ENCODE results near the gene SLFN13.
"Not testable (repeated sequence)": the region's sequence is repeated elsewhere in the genome, so short reads cannot be mapped to it uniquely, and the experiment has no call there.

The SLFN13 gene, protein sequence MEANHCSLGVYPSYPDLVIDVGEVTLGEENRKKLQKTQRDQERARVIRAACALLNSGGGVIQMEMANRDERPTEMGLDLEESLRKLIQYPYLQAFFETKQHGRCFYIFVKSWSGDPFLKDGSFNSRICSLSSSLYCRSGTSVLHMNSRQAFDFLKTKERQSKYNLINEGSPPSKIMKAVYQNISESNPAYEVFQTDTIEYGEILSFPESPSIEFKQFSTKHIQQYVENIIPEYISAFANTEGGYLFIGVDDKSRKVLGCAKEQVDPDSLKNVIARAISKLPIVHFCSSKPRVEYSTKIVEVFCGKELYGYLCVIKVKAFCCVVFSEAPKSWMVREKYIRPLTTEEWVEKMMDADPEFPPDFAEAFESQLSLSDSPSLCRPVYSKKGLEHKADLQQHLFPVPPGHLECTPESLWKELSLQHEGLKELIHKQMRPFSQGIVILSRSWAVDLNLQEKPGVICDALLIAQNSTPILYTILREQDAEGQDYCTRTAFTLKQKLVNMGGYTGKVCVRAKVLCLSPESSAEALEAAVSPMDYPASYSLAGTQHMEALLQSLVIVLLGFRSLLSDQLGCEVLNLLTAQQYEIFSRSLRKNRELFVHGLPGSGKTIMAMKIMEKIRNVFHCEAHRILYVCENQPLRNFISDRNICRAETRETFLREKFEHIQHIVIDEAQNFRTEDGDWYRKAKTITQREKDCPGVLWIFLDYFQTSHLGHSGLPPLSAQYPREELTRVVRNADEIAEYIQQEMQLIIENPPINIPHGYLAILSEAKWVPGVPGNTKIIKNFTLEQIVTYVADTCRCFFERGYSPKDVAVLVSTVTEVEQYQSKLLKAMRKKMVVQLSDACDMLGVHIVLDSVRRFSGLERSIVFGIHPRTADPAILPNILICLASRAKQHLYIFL

DNA sequence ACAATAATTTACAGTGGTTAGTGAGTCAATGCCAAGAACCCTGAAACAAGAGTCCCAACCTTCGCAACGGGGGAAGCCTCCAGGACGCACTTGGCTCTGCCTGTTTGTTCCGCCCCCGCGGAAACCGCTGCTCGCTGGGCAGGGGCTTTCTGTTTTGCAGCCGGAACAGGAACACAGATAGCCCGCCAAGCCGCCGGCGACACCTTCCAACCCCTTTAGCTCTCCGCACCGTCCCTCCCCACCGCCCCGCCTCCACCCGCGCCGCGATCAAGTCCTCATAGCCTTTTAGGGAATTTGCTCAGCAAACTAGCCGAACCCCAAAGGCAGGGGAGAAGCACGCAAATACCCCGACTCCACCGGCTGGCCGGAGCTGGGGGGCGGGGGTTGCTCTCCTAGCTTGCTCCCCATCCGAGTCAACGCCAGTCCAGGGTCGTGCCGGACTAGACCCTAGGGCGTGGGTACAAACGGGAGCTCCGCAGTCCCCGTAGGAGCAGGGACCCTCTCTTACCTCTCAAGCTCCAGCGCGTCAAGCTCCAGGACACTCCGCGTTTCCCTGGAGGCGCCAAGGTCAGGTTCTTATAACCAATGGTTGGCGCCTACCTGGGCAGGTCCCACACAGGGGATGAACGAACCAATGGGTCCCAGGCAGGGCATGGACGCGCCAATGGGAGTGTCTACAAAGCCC is at the start of gene SLFN13:
Gene SLFN13 (minus strand): TSS at position 553 of the 685 bp plus-strand sequence. CDS start 3,086 bp downstream, outside the sequence.
- DNase-seq (ENCODE audit: low read depth in 2 of 2, low spot score in 1 of 2) = peak; percentile 67 to 68

DNA sequence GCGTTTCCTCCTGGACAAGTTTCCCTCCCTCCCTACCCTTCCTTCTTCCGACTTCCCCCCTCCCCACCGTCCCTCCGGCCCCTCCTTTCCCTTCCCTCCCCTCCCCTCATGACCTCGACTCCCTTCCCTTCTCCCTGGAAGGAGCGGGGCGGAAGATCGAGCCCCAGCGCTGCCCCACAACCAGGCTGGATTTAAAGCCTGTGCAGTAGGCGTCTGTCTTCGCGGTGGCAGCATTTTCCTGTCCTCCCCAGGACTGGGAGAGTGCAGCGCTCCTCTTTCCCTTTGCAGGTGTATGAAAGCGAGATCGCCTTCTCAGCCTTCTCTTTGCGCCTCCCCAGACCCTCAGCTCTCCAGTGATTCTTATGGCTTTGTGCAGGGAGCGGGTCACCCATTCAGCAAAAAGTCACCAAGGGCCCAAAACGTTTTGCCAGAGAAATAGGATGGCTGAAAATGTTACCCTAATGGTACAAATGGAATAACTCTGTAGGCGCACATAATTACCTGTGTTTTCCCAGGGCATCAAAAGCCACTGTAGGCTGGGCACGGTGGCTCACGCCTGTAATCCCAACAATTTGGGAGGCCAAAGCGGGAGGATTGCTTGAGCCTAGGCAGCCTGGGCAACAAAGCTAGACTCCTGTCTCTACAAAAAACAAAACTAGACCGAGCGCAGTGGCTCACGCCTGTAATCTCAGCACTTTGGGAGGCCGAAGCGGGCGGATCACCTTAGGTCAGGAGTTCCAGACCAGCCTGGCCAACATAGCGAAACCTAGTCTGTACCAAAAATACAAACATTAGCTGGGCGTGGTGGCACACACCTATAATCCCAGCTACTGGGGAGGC is 48.1 kb upstream of the SLFN13 start:
- DNase-seq (ENCODE audit: low read depth in 2 of 2, low spot score in 1 of 2) = no peak

DNA sequence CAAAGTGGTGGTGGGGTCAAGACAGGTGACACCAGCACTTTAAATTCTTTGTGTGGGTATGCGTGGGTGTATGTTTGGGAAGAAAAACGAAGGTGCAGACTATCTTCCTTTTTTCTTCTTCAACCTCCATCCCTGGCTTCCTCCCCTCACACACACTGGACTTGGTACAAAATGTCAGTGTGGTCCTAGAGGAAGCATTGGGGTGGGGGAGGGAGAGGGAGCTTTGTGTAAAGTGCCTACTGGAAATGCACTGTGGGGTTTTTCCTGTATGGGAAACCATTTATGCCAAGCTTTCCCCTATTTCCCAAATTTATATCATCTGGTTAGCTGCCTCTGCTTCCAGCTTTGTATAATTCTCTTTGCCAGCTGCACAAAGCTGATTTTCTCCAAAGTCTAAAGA is 44.5 kb upstream of the SLFN13 start:
- no peak for DNase-seq (ENCODE audit: low read depth in 2 of 2, low spot score in 1 of 2)

DNA sequence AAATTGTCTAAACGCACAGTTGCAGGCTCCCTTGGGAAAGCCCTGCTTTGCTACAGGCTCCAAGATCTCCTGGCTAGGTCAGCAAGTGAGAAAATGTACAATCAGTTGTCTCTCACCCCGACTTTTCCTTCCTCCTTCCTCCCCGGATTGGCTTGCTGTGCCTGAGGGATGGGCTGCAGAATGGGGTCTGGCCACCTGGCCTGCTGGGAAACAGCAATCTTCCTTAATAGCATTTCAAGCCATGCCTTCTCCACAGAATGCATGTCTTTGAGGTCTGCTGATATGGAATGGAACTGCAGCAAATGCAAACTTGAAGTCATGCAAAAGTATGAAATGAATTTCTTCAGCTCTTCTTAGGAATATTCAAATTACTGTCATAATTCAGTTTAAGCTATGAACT is 42.9 kb upstream of the SLFN13 start:
- DNase-seq (ENCODE audit: low read depth in 2 of 2, low spot score in 1 of 2) = no peak

DNA sequence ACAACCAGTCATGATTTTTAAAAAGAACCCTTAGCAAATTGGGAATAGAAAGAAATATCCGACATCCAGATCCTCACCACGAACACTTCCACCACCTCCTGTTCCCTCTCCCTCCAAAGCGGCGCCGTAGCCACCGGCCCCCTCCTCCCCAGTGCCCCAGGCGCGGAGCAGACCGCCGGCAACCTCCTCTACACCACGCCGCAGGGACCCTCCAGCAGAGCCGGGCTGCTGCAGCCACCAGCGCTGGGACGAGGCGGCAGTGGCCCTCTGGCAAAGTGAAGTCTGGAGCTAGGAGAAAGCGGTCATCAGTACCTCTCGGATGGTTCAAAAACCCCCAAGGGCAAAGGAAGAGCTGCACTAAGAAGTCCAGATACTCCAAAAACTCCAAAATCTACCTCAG is 41.4 kb upstream of the SLFN13 start:
- no peak for DNase-seq (ENCODE audit: low read depth in 2 of 2, low spot score in 1 of 2)

DNA sequence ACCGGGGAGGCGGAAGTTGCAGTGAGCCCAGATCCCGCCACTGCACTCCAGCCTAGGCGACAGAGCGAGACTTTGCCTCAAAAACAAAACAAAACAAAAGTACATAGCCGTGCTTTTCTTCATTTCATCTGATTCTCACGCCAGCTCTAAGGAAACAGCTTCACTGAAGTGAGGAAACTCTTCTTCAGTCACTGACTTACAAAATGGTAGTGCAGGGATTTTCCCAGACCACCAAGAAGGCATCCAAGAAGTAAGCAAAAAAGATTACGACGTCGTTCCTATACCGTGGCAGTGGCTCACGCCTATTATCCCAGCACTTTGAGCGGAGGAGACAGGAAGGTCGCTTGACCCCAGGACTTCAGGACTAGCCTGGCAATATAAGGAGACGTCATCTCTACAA is 40.4 kb upstream of the SLFN13 start:
- DNase-seq (ENCODE audit: low read depth in 2 of 2, low spot score in 1 of 2) = no peak

DNA sequence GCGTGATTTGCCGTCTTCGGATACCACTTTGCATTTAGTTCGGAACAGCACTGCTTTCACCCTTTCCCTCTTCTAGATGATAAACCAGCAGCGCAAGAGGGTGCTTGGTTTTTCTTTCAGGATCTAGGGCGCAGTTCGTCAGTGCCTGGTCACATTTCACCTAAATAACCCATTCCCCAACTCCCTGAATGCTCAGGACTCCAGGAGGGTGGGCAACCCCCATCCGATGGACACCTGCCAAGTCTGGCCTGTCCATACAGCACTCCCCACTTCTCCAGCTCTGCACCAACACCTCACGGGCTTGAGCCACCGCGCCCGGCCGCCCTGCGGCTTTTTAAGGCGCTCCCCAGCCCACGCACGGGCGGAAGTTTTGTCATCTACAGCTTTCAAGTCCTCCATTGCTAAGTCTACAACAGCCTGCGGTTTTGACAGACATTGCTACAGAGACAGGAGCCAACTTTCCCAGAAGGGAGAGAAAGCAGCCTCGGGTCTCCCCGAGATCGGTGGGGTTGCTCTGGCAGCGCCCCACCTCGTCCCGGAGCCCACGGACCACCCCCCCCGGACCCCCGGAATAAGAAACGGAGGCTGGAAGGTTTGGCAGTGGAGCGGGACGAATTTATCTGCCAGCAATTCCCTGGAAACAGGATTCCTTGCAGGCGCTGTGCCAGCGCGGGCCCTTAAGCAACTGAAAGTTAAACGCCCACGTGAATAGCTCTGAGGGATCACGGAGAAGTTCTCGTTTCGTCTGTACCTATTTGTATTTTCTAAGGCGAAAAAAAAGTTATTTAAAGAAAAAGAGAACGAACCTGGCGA is 38.6 kb upstream of the SLFN13 start:
- DNase-seq (ENCODE audit: low read depth in 2 of 2, low spot score in 1 of 2) = peak; percentile 42 to 43

DNA sequence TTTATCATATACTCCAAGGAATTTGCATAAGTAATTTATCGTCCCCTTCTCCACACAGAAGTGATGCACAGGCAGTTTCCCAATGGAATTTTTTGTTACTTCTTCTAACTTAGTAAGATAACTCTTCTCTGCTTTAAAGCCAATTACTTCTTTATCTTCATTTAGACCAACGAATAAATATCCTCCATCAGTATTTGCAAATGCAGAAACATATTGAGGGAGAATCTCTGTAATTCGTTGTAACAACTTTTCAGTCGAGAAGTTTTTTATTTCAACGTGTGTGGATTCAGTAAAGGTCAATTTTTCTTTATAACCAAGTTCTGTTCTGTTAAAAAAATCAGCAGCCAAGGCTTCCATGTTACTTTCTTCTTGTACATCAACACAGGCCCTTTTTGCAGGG is 30.7 kb upstream of the SLFN13 start:
- DNase-seq (ENCODE audit: low read depth in 2 of 2, low spot score in 1 of 2) = no peak

DNA sequence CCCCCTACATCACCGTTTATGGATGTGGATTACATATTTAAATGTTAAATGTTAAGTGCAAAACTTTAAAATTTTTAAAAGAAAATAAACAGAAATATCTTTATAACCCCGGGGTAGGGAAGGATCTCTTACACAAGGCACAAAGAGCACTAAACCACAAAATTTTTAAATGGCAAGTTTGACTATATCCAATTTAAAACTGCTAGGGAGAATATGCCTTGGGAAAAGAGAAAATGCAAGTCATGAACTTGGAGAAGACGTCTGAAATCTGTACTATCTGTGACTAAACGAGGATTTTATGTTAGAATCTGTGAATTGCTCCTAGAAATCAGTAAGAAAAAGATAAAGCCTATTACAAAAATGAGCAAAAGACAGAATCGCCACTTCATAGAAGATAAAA is 28.7 kb upstream of the SLFN13 start:
- no peak for DNase-seq (ENCODE audit: low read depth in 2 of 2, low spot score in 1 of 2)

DNA sequence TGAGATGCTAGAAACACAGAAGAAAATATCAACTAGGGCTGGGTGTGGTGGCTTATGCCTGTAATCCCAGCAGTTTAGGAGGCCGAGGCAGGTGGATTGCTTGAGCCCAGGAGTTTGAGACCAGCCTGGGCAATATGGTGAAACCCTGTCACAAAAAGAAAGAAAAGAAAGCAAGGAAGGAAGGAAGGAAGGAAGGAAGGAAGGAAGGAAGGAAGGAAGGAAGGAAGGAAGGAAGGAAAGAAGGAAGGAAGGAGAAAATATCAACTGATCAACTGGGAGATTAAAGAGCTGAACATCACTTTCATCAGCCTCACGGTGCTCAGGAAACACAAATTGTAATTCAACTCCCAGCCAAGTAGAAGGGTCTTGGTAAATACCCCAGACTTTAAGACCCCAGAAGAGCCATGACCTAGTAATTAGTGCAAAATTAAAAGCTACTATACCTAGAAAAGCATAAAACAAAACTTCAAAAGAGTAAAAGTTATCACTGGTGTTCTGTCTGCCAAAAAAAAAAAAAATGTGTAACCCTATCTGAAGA is 27.8 kb upstream of the SLFN13 start:
- no peak for DNase-seq (ENCODE audit: low read depth in 2 of 2, low spot score in 1 of 2)

DNA sequence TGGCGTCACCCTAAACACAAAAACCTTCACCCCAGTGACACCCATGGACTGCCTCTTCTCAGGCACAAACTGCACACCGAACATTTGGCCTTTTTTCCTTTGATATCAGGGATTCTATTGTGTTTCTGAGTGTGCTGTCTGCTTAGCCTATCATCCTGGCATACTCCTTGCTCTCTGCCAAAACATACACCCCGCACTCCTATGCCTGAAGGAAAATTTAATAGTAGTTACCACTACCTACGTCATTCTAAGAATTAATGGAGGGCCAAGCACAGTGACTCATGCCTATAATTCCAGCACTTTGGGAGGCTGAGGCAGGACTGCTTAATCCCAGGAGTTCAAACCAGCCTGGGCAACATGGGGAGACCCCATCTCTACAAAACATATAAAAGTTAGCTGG is 19.9 kb upstream of the SLFN13 start:
- no peak for DNase-seq (ENCODE audit: low read depth in 2 of 2, low spot score in 1 of 2)

DNA sequence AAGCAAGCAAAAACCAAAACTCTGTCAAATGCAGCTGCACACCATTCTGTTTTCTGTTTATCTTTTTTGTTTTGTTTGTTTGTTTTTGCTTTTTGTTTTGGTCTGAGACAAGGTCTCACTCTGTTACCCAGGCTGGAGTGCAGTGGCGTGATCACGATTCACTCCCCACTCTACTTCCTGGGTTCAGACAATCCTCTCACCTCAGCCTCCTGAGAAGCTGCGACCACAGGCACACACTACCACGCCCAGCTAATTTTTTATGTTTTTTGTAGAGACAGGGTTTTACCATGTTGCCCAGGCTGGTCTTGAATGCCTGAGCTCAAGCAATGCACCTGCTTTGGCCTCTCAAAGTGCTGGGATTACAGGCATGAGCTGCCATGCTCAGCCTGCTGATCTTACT is 19.3 kb upstream of the SLFN13 start:
- no peak for DNase-seq (ENCODE audit: low read depth in 2 of 2, low spot score in 1 of 2)

DNA sequence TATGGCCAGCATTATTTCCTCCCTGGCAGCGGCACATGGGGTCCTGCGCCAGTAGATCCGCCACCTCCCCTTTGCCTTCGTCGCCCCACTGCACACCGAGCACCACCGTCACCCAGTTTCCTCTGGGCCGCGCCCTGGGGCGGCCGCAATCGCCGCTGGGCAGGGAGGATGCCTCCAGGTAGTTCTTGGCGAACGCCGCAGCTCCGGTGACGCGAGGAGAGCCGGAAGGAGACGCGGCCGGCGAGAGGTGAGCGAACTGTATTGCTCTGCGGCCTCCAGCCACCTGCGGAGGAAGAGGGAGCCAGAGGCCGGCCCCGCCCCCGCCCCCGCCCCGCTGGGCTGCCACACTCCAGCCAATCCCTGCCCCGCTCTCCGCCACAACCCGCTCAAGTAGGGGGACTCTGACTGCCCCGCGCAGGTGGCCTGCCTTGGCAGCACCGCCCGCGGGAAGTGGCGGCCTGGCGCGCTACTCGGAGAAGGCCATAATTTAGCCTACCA is 11.8 kb upstream of the SLFN13 start:
- DNase-seq (ENCODE audit: low read depth in 2 of 2, low spot score in 1 of 2) = peak in 1 of 2 donors; percentile 10

DNA sequence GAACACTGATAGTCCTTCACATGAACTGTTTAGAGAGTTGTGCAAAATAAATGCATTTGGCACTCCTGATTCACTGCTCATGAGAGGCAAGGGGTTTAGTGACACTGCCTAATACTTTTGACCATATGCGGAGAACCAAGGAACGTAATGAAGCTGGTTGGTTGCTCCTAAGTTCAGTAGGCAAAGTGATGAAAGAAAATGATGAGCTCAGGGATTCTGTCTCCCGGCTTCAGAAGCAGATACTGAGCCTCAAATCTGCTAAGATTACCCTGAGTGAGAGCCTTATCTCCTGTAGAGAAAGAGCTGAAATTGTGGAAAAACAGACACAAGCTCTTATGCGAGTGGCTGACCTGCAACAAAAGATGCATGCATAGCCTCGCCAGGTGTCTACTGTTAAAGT is 5.5 kb upstream of the SLFN13 start:
- DNase-seq (ENCODE audit: low read depth in 2 of 2, low spot score in 1 of 2) = not testable (repeated sequence)

DNA sequence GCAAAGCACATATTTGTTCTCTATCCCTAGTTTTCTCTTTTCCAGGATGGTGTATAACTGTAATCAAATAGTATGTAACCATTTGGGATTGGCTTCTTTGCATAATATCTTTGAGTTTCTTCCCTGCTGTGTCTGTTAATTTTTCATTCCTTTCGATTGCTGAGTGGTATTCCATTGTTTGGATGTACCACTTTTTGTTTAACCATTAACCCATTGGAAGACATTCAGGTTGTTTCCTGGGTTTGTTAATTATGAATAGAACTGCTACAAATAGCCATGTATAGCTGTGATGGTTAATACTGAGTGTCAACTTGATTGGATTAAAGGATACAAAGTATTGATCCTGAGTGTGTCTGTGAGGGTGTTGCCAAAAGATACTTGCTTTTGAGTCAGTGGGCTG is 4.6 kb upstream of the SLFN13 start:
- no peak for DNase-seq (ENCODE audit: low read depth in 2 of 2, low spot score in 1 of 2)

DNA sequence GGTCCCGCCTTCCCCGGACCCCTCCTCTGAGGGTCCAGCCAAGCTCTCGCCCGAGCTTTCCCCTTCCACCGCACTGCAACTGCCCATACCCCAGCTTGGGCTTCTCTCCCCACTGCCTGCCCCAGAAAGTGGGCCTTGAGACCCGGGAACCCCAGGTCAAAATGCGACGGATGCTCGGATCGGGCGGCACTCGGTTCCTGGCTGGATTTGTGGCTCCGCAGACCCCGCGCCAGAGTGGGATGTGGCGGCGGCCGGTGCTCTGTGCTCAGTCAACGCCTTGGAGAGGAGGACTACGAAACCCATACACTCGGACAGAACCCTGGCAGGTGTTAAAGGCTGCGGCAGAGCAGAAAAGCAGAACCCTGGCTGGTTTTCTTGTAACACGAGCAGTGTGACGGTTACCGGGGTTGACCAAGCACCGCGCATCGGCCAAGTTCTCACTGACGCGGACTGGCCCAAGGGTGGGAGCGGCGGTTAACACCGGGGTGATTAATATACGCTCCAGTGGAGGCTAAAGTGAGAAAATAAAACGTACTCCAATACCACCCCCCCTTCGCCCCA is 885 bp upstream of the SLFN13 start:
- DNase-seq (ENCODE audit: low read depth in 2 of 2, low spot score in 1 of 2) = no peak

DNA sequence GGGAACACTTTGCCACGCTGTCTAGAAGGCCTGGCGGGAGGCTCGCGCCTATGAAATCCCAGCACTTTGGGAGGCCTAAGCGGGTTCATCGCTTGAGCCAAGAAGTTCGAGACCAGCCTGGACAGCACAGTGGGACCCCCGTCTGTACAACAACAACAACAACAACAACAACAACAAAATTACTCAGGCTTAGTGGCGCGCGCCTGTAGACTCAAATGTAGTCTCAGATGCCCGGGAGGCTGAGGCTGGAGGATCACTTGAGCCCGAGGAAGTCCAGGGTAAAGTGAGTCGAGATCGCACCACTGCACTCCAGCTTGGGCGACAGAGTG is 297 bp upstream of the SLFN13 start:
- no peak for DNase-seq (ENCODE audit: low read depth in 2 of 2, low spot score in 1 of 2)

DNA sequence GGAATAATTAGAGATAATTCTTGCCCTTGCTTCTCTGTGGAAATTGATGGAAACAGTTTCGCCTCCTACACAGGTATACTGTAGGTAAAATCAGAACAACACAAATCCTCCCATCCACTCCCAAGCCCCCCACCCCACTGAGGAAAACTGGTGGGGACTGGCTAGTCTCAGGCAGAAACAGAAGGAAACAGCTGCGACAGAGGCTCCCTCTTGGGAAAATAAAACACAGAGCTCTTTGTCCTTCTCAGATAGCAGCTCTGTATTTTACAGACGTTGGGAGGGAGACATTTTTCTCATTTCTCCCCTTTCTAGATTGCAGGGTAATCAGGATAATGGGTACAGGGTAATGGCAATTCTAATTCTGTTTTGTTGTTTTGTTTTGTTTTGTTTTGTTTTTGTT is 1.1 kb downstream of the SLFN13 start:
- DNase-seq (ENCODE audit: low read depth in 2 of 2, low spot score in 1 of 2) = no peak

DNA sequence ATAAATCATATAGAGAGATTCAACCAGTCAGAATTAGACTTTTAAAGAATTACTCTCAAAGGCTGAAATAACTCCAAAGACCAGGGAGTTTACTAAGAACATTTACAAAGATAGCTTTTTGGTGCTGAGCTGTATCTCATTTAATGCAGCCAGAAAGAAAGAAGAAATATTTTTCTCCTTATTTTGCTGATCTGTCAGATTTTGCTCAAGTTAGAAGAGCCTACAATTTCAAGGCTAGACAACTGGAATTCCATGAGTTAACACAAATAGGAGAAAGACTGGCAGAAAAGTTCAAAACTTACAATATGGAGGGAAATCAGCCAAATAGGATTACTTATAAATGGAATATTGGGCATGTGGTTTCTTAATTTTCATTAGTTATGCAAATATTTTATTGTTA is 10.1 kb downstream of the SLFN13 start:
- DNase-seq (ENCODE audit: low read depth in 2 of 2, low spot score in 1 of 2) = no peak
